HCT116 (cell line): ENCODE measurements around the gene FOXS1.

ENCODE experiments used
- CTCF ChIP-seq, 3 experiments: fragments of 200-600 bp in 1 of 3; sonication (generic) in 1 of 3; IDR thresholded peaks in 2 of 3; conservative IDR thresholded peaks in 1 of 3; 2 replicates each; pipeline ENCODE4 v1.5.1; 2012 to 2017; ENCODE audit warnings: low read depth in 2 of 3, low read length in 2 of 3, antibody characterized with exemption in 1 of 3, borderline replicate concordance in 1 of 3, control low read depth in 1 of 3, mild to moderate bottlenecking in 1 of 3, mixed read lengths in 1 of 3, mixed run types in 1 of 3, moderate library complexity in 1 of 3; ENCODE audit not compliant: insufficient read depth in 1 of 3
- EZH2 ChIP-seq: fragments of 200-600 bp; sonication (generic); IDR thresholded peaks from 2 replicates; pipeline ENCODE4 v1.6.1; 2017; ENCODE audit warnings: antibody characterized with exemption, mixed run types
- MAX ChIP-seq: IDR thresholded peaks from 2 replicates; pipeline ENCODE4 v1.6.1; 2012
- POLR2A ChIP-seq: IDR thresholded peaks from 2 replicates; pipeline ENCODE4 v1.7.0; 2011; ENCODE audit warnings: borderline replicate concordance; ENCODE audit not compliant: insufficient read depth, insufficient read length; ENCODE audit errors: extremely low read depth
- SP1 ChIP-seq: IDR thresholded peaks from 2 replicates; pipeline ENCODE4 v1.6.1; 2012; ENCODE audit warnings: low read depth
- ZBTB33 ChIP-seq: IDR thresholded peaks from 2 replicates; pipeline ENCODE4 v1.6.1; 2011; ENCODE audit warnings: mild to moderate bottlenecking, low read length, moderate library complexity; ENCODE audit not compliant: insufficient replicate concordance; ENCODE audit errors: extremely low read depth

GRCh38 chr20:31858760-31859083 lies 13.3 kb upstream of the FOXS1 start:
- no peak for TF ChIP-seq POLR2A
- TF ChIP-seq CTCF (IDR thresholded peaks at IDR 0.05 in 2 of 3, conservative IDR thresholded peaks at IDR 0.05 in 1 of 3; ENCODE audit: borderline replicate concordance in 1 of 3, insufficient read depth in 1 of 3, low read depth in 2 of 3, low read length in 2 of 3) = no peak
- TF ChIP-seq SP1 = no peak
- TF ChIP-seq EZH2 = no peak
- no peak for TF ChIP-seq ZBTB33
- TF ChIP-seq MAX = no peak
